T-helper 2 cell (primary cell): ENCODE measurements around the gene SNTG2.
"Not testable (repeated sequence)": the region's sequence is repeated elsewhere in the genome, so short reads cannot be mapped to it uniquely, and the experiment has no call there.

ENCODE experiments used
- DNase-seq, 5 experiments: peaks; one replicate each; pipeline versions ENCODE4 v3.0.0 to v3.0.0-alpha.2; 2012 to 2022

The SNTG2 gene

DNA sequence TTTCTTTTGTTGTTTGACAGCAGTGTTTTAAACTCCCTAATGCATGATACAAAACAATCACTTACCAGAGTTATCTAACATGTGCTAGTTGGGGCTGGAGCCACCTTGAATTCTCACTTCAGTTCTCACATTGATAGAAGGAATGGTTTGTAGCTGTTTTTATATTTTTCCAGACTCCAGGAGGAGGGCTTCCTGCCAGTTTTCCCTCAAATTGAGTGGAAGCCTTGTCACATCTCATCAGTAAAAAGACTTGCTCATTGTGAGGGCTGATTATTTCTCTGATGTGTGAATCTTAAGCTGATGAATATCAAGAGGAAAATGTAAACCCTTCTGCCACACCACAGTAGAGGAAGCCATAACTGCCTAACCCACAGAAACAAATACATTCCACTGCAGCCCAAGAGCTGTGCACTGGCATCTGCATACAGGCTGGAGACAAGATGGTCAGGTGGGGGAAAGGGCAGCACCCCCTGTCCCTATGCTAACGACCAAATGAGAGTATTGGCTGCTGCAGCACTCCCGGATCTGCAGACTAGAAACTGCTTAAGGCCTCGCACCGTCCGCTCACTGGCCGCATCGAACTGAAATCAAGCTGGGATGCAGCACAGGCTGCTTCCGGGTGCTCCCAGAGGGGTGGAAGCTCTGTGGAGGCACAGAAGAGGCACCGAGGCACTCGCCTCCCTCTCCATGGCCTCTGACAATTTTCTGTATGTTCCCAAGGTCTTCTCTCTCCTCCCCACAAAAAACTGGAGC lies 388.9 kb downstream of the SNTG2 start:
- DNase-seq: peak in 1 of 5 experiments; percentile 8

DNA sequence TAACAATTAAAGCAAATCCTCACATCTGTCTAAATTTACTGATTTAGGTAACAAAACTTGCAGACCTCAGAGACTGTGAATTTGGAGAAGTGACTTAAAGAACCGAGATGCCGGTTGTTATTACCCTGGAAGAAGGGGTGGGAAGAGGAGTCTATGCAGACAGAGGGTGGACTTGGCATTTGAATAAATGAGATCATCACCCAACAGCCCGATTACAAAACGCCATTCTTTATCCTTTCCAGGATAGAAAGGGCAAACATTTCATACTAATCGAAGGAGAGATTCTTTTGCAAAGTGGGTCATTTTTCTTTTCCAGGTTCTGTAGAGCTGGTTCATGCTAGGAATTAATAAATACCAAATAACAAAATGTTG lies 389.5 kb downstream of the SNTG2 start:
- no peak for DNase-seq

DNA sequence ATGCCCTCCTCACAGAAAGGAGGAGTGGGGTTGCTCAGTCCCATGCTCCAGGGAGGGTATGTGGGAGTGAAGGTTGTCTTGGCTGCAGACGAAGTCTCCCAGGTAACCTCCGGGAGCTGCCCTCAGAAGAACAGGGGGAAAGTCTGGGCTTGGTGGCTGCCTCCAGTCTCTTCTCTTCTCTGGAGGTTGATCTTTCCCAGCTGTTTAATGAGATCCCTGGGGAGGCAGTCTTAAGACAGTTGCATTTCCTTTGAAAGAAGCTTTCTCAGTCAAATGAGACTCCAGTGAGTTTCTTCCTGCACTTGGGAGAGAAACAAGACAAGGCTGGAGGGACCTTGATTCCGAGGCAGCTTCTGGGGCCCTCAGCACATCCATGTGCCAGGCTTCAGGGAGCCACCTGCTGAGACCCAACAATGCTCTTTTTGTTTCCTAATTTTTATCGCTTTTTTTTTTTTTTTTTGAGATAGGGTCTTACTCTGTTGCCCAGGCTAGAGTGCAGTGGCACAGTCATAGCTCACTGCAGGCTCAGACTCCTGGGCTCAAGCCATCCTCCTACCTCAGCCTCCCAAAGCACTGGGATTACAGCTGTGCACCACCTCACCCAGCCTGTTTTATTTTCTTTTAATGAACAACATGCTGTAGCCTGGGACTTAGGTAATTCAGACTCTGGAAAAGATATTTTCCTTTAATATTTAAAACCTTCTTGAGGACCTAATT lies 390.9 kb downstream of the SNTG2 start:
- DNase-seq: no peak

DNA sequence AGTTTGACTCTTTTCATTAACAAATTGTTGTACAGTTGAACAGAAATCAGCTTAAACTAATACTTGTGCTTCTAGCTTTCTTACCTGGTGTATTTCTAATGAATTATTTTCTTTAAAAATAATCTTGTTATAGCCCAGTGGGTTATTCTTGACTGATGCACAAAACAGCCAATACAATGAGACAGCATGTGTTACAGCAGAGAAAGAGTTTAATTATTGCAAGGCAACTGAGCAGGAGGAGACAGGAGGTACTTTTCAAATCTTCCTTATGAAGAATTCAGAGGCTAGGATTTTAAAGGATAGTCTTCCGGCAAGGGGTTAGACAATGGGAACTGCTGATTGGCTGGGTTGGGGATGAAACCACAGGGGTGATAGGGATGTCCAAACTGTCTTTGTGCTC lies 398.1 kb downstream of the SNTG2 start:
- DNase-seq: no peak

DNA sequence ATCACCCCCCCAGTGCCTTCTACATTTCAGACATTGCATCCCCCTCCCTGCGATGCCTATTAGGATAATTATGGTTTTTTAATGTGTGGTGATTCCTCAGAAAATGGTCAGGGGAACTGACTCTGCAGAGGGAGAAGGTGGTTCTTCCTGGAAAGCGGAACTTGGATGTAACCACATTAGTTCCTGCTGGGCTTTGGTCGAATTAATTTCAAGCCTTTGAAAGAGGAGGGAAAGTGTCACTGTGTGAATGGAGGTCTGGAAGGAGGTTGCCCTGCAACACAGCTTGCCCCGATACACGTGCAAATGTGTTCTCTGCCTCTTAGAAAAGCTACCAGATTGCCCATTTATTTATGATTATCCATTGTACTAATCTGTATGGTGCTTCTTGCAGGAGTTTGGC lies 399.5 kb downstream of the SNTG2 start:
- DNase-seq: no peak

DNA sequence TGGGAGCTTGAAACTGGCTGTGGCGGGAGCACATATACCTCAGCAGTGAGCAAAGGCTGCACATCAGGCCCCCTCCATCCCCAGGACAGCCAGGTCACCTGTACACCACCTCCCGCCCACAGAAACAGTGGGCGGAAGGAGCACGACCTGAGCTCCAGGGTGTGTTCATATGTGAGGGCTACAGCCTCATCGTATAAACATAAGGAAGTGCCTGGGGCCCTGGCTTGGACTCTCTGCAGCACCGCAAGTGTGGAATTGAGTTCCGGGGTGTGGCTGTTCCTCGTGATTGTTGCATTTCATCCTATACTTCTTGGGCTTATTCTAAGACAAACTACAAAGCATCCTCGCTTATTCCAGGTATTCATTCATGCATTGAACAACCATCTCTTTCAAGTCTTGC lies 402.5 kb downstream of the SNTG2 start:
- no peak for DNase-seq

DNA sequence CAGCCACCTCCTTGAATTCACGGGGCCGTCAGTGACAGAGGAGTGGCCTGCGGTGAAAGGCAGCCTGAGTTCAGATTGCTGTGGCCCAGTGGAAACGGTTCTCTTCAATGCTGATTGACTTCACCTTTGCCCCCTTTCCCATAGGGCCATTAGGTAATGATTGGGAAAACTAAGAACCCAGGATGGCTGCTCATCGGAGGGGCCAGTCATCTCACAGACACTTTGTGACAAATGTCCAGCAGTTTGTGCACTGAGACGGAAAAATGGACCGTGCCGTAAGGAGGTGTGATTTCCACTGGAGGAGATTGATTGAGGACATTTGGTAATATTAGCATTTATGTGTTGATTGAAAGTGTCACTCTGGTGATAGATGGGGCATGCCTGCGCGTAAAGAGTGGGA lies 402.9 kb downstream of the SNTG2 start:
- no peak for DNase-seq

DNA sequence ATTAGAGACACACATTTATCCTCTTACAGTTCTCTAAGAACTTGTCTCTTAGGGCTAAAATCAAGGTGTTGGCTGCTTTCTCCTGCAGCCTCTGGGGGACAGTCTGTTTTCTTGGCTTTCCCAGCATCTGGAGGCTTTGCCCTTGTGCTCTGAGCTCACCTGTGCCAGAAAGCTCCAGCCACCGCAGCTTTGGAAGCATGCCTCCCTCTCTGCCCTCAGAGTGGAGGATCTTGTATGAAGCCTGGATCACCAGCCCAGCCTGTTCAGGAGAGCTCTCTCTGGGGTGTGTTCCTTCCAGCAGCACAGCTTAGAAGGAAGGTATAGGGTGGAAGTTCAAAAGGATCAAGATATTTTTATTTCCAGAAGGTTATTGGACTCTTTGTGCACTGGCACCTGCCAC lies 409.5 kb downstream of the SNTG2 start:
- DNase-seq: no peak

DNA sequence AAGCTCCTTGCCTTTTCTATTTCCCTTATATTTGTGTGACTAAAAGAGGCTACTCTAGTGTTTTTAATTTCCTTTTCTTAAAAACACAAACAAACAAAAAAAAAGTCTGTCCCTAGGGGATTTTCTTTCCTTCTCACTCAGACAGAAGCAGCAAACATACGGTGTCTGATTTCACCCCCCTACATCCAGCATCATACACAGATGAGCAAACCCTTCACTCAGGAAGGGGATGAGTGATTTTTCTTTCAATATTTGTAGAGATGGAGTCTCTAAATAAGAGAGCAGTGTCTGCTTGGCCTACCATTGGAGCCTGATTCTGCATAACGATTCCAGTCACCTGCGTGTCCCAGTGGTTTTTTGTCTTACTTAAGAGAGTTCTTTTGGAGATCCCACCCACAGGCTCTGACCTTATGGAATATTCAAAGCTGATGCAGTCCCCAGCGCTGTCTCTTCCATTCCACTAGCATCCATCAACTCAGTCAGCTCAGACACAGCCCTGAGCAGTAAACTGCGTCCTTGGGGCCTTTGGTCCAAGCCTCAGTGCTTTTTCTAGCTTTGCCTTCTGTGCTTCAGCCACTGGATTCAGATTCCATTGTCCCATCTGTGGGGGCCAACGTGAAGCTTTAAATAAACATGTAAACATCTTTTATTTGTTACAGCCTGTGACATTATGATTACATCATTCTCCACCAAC lies 410.1 kb downstream of the SNTG2 start:
- DNase-seq: no peak

DNA sequence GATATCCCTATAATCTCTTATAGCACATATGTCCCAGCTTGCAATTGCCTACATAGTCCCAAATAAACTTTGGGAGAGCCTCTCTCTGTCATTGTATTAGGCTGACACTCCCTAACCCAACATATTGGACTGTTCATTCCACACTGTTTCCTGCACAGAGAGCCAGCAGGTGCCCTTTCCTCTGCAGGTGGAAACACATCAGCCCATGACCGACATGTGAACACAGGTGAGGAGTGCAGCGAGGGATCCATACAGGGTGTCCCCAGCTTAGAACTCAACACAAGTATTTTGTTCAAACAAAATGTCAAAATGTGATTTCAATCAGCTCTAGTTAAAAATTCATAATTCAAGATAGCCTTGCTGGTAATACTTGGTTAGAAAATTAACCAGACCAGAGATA lies 412.7 kb downstream of the SNTG2 start:
- no peak for DNase-seq

DNA sequence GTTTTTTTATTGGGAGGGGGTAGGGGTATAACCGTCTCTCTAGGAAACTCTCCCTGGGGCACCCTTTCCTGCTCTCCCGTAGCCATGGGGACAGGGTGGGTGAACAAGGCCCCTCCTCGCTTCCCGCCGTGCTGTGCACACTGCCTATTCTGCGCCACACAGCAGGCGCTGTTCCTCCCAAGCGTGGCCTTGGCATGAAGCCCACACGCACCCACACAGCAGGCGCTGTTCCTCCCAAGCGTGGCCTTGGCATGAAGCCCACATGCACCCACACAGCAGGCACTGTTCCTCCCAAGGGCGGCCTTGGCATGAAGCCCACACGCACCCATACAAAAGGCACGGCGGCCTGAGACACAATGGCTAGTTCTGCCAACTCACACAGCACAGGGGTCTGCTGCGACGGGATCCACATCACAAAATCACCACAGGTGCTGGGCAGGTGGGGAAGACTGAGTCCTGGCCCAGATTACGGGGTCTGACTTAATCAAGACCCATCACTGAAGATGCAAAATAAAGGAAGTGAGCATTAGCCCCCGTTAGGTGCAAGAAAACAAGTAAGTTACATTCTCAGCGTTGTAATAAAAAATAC lies 416.0 kb downstream of the SNTG2 start:
- no peak for DNase-seq

DNA sequence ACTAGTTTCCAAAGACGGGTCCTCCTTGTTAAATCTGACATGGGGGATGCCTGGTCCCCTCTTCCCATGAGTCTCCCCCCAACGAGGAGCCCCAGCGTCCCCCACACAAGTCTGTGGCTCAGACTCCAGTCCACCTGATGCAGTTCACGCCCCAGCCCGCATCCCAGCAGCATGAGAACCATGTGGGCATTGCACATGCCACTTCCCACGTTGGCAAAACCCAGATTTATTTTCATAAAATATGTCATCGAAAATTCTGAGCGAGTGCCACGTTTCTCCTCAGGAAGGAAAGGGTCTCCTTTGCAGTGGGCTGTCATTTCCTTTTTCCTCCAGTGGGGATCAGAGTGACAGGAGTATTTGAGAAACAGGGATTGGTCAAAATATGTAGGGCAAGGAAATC lies 417.0 kb downstream of the SNTG2 start:
- no peak for DNase-seq

DNA sequence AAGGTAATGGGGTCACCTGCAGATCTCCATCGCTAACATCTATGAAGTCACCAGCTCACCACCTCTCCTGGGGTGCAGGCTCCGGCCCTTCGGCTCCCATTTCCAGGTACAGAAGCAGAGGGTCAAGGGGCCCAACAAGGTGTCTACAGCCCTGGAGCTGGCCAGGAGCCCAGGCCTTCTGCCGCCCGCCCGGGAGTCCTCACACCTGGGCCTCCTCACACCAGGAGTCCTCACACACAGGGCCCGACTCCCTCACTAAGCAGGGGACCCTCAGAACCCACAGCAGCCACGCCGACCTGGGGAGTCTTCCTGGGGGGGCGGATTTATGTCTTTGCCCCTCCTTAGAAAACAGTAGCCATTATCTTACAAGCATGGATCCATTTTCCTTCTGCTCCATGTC lies 419.3 kb downstream of the SNTG2 start:
- no peak for DNase-seq

DNA sequence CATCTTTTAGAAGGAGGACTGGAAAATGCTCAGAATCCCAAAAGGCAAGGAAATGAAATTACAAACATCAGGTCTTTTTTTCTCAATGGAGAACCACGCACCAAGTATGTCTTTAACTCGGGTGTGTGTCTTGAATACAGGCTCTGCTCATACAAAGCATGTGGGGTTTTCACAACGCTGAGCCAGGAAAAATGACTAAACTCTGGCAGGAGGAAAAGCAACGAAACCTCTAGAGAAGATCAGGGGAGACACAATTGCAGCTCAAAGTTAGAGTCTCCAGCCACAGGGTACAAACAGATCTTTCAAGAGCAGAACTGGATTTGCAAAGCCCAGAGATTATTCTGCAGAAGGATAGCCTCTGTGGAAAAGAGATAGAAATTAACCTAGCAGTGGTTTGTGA lies 419.8 kb downstream of the SNTG2 start:
- DNase-seq: no peak

DNA sequence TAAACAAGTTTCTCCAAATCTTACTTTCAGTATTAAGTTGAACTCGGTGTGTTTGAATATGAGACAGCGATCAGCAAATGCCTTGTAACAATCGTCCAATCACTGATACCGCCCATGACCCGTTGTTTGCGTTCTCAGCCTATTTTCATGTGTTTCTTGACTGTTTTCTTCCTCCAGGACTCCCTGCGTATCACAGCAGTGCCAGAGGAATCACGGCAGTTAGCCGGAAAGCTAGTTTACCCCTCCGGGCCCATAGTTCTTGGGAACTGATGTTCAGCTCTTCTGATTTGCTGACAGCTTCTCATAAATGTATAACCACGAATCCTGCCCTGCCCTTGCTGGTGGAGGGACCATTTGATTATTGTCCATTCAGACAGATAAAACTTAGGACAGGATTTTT lies 420.4 kb downstream of the SNTG2 start:
- no peak for DNase-seq

DNA sequence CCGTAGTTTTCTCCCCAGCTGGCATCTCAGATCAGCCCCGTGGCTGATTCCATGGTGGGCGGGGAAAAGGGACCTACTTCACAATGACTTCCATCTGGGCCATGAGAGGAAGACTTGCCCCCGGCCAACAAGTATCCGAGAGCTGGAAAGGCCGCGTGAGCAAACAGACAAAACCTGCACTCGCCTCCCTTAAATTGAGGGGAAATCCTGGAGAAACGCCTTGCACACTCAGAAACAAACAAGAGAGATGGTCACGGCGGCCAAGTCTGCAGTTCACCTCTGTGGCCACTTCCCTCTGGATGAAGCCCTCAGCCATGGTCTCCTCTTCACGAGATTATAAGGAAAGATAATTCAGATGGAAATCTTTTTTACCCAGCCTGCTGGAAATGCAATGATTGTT lies 423.2 kb downstream of the SNTG2 start:
- DNase-seq: no peak

DNA sequence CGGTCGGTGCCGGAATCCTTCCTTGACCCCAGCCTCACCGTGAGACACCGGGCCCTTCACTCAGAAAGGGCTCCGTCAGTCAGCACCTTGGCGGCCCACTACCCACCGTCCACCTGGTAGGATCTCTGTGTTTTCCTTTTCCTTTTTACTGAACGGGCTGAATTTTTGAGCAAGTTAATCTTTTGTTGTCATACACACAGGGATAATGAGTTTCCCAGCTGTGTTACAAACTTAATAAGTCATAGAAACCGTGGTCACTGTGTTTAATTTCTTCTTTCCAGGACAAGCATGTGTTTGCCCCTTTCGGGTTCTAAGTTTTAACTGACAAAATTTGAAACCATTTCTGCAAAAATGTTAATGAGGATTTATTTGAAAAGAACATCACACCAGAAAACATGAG lies 423.6 kb downstream of the SNTG2 start:
- DNase-seq: no peak

DNA sequence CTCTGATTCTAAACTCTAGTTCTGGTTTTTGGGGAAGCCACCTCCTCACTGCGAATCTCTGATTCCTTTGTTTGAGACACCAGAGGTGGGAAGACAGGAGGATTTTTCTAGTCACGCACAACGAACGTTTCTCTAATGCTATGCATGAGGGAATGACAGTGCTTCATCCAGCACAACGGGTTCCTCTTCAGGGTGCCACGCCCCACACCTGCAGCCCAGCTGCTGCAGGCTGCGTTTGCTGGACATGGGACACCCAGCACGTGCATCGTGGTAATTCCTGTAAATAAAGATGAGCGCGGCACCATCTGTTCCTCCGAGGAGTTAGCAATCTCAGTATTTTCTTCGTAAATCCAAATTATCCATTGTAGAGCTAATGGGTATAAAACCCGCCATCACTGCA lies 425.1 kb downstream of the SNTG2 start:
- no peak for DNase-seq

DNA sequence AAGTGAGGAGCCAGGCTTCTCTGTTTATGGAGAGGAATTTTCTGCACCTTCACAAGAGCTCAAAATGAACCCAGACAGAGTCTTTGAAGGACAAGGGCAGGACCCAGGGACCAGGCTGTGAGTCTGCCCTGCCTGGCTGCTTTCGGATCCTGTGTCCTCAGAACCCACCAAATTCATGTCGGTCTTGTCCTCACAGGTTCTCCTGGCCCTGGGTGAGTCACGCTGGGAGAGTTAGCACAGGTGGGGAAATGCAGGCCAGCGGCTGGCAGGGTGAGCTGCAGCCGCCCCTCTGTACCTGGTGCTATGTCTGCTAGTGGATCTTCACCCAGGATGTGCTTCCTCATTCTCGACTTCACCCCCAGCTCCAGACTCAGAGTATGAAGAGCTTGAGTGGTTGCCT lies 426.8 kb downstream of the SNTG2 start:
- no peak for DNase-seq

DNA sequence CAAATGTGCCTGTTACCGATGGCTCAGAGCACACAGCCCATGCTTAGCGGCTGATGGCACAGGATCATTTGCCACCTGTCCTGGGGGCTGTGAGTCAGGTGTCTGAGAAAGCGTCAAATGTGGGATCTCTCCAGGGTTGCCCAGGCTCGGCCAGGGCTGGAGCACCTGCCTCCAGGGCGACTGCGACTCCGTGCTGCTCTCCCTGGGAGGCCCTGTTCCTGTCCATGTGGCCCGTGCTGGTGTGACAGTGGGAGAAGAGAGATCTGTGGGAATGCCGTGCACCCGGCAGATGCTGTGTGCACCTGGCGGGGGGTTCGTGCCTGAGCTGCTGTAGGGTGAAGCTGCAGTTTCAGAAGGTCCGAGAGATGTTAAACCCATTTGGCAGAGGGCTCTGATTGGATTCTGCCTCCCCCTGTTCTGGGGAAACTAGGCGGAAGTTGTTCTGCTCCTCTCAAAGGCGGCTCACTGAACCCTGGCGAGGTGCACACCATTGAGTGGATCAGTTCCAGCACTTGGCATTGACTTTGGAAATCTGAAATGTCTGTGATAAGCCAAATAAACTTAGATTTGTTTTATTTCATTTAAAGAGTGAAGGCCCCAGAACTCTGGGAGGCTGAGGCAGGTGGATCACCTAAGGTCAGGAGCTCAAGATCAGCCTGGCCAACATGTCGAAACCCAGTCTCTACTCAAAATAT lies 428.0 kb downstream of the SNTG2 start:
- no peak for DNase-seq

DNA sequence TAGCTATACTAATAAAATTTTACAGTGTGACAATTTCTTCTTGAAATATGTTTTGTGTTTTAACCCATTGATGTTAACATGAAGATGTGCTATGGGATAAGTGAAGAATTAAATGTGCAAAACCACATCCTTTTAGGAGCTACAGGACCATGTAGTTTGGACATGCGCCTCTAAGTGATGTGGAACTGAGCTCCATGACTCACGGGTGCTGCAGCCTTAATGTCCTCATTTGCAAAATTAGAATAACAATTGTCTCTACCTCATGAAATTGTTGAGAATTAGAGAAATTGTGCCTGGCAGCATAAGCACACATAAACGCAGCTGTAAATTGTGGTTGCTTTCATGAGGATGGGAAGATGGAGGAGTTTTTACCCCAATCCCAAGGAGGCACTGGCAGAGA lies 431.0 kb downstream of the SNTG2 start:
- no peak for DNase-seq

DNA sequence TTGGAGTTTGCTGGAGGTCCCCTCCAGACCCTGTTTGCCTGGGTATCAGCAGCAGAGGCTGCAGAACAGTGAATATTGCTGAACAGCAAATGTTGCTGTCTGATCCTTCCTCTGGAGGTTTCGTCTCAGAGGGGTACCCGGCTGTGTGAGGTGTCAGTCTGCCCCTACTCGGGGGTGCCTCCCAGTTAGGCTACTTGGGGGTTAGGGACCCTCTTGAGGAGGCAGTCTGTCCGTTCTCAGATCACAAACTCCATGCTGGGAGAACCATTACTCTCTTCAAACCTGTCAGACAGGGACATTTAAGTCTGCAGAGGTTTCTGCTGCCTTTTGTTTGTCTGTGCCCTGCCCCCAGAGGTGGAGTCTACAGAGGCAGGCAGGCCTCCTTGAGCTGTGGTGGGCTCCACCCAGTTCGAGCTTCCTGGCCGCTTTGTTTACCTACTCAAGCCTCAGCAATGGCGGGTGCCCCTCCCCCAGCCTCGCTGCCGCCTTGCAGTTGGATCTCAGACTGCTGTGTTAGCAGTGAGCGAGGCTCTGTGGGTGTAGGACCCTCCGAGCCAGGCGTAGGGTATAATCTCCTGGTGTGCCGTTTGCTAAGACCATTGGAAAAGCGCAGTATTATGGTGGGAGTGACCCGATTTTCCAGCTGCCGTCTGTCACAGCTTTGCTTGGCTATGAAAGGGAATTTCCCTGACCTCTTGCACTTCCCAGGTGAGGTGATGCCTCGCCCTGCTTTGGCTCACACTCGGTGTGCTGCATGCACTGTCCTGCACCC lies 437.5 kb downstream of the SNTG2 start:
- DNase-seq: not testable (repeated sequence)
